WERI-Rb-1 (cell line): Measurements from ENCODE around the gene PCBP1.
"Not testable (repeated sequence)": the region's sequence is repeated elsewhere in the genome, so short reads cannot be mapped to it uniquely, and the experiment has no call there.

Source experiments
- DNase-seq: peaks from one replicate; pipeline ENCODE4 v3.0.0-alpha.2; 2020
- H3K27ac ChIP-seq: fragments of 250-450 bp; sonication (Bioruptor Pico); 2 replicates; pipeline ENCODE4 v1.5.1; 2020; ENCODE audit warnings: mild to moderate bottlenecking, moderate library complexity
- H3K27me3 ChIP-seq: fragments of 250-450 bp; sonication (Bioruptor Pico); 2 replicates; pipeline ENCODE4 v1.5.1; 2021; ENCODE audit warnings: mild to moderate bottlenecking, low read depth, moderate library complexity; ENCODE audit not compliant: insufficient read depth, severe bottlenecking
- H3K36me3 ChIP-seq: fragments of 250-450 bp; sonication (Bioruptor Pico); 2 replicates; pipeline ENCODE4 v1.5.1; 2020; ENCODE audit warnings: mild to moderate bottlenecking, moderate library complexity
- H3K4me3 ChIP-seq: 2 replicates; pipeline ENCODE4 v1.5.1; 2011; ENCODE audit warnings: low read depth, mild to moderate bottlenecking, control low read depth, low read length
- H3K9me3 ChIP-seq: fragments of 250-450 bp; sonication (Bioruptor Pico); 2 replicates; pipeline ENCODE4 v1.5.1; 2021; ENCODE audit warnings: mild to moderate bottlenecking, moderate library complexity; ENCODE audit not compliant: severe bottlenecking
- CTCF ChIP-seq: IDR thresholded peaks from 2 replicates; pipeline ENCODE4 v1.5.1; 2011; ENCODE audit warnings: low read depth, mild to moderate bottlenecking, control low read depth, inconsistent platforms, low read length

The PCBP1 gene

GRCh38 chr2:70095720-70096670 is 8.7 kb downstream of the PCBP1 start:
- no peak for DNase-seq
- Histone ChIP-seq H3K36me3 (no peaks in the 10 kb centered on the region), H3K9me3 (no peaks in the 10 kb centered on the region), H3K27me3 (no peaks in the 10 kb centered on the region), H3K27ac (no peak overlapping the region), H3K4me3 (no peak overlapping the region)
- no peak for TF ChIP-seq CTCF

GRCh38 chr2:70098032-70098431 is 10.8 kb downstream of the PCBP1 start:
- TF ChIP-seq CTCF, result no peak
- Histone ChIP-seq H3K27me3 (no peaks in the 10 kb centered on the region), H3K4me3 (no peak overlapping the region), H3K27ac (no peak overlapping the region), H3K9me3 (no peaks in the 10 kb centered on the region), H3K36me3 (no peaks in the 10 kb centered on the region)
- DNase-seq, result no peak

- Histone ChIP-seq H3K27me3 (no peaks in the 10 kb centered on the region), H3K4me3 (no peak overlapping the region), H3K36me3 (no peaks in the 10 kb centered on the region), H3K9me3 (no peaks in the 10 kb centered on the region), H3K27ac (no peak overlapping the region)
- DNase-seq, result no peak
- TF ChIP-seq CTCF, result no peak
Measured at GRCh38 chr2:70099270-70099669, 12.0 kb downstream of the PCBP1 start.

GRCh38 chr2:70101174-70101573 is 13.9 kb downstream of the PCBP1 start:
- TF ChIP-seq CTCF, result no peak
- no peaks in the 10 kb centered on the region for H3K27me3 ChIP-seq
- no peak for DNase-seq
- H3K4me3 ChIP-seq, result no peak overlapping the region
- no peaks in the 10 kb centered on the region for H3K36me3 ChIP-seq
- no peak overlapping the region for H3K27ac ChIP-seq
- no peaks in the 10 kb centered on the region for H3K9me3 ChIP-seq

GRCh38 chr2:70101686-70102085 is 14.4 kb downstream of the PCBP1 start:
- not testable (repeated sequence) for H3K27me3 ChIP-seq, H3K9me3 ChIP-seq, H3K36me3 ChIP-seq, H3K4me3 ChIP-seq, H3K27ac ChIP-seq, DNase-seq

- not testable (repeated sequence) for H3K27ac ChIP-seq, H3K9me3 ChIP-seq, H3K27me3 ChIP-seq, H3K36me3 ChIP-seq, DNase-seq, H3K4me3 ChIP-seq
Measured at GRCh38 chr2:70102323-70102905, 15.1 kb downstream of the PCBP1 start.
